Measurements from ENCODE around the gene ADD3.
"Not testable (repeated sequence)": the region's sequence is repeated elsewhere in the genome, so short reads cannot be mapped to it uniquely, and the experiment has no call there.

ADD3 gene

GRCh38 chr10:110035070-110035921 lies 27.5 kb downstream of the ADD3 start:
- no peak for DNase-seq (ENCODE audit: low read depth)

GRCh38 chr10:110036640-110037039 lies 28.9 kb downstream of the ADD3 start:
- DNase-seq (ENCODE audit: low read depth) = no peak

- no peak for DNase-seq (ENCODE audit: low read depth)
These were observed 31.5 kb downstream of the ADD3 start for GRCh38 chr10:110039254-110039653.

- DNase-seq (ENCODE audit: low read depth) = no peak
These were observed 32.3 kb downstream of the ADD3 start for GRCh38 chr10:110040108-110040507.

- no peak for DNase-seq (ENCODE audit: low read depth)
These were observed 33.1 kb downstream of the ADD3 start for GRCh38 chr10:110040767-110041478.

- DNase-seq (ENCODE audit: low read depth) = no peak
These were observed 33.7 kb downstream of the ADD3 start for GRCh38 chr10:110041479-110041829.

- DNase-seq (ENCODE audit: low read depth) = no peak
These were observed 34.4 kb downstream of the ADD3 start for GRCh38 chr10:110042181-110042580.

- no peak for DNase-seq (ENCODE audit: low read depth)
These were observed 35.1 kb downstream of the ADD3 start for GRCh38 chr10:110042891-110043290.

GRCh38 chr10:110044681-110045080 lies 36.9 kb downstream of the ADD3 start:
- DNase-seq (ENCODE audit: low read depth) = no peak

- DNase-seq (ENCODE audit: low read depth) = no peak
These were observed 38.0 kb downstream of the ADD3 start for GRCh38 chr10:110045772-110046171.

GRCh38 chr10:110048145-110048544 lies 40.4 kb downstream of the ADD3 start:
- not testable (repeated sequence) for DNase-seq (ENCODE audit: low read depth)

- no peak for DNase-seq (ENCODE audit: low read depth)
These were observed 41.0 kb downstream of the ADD3 start for GRCh38 chr10:110048781-110049180.

GRCh38 chr10:110049889-110050591 lies 42.3 kb downstream of the ADD3 start:
- DNase-seq (ENCODE audit: low read depth) = not testable (repeated sequence)

GRCh38 chr10:110051487-110051886 lies 43.7 kb downstream of the ADD3 start:
- no peak for DNase-seq (ENCODE audit: low read depth)

- DNase-seq (ENCODE audit: low read depth) = no peak
These were observed 45.1 kb downstream of the ADD3 start for GRCh38 chr10:110052916-110053315.

GRCh38 chr10:110056822-110057221 lies 49.0 kb downstream of the ADD3 start:
- DNase-seq (ENCODE audit: low read depth) = peak; percentile 37

- no peak for DNase-seq (ENCODE audit: low read depth)
These were observed 49.7 kb downstream of the ADD3 start for GRCh38 chr10:110057456-110057855.

GRCh38 chr10:110058212-110058611 lies 50.4 kb downstream of the ADD3 start:
- DNase-seq (ENCODE audit: low read depth) = no peak

GRCh38 chr10:110059925-110060324 lies 52.1 kb downstream of the ADD3 start:
- no peak for DNase-seq (ENCODE audit: low read depth)

GRCh38 chr10:110061687-110062086 lies 53.9 kb downstream of the ADD3 start:
- DNase-seq (ENCODE audit: low read depth) = no peak

- no peak for DNase-seq (ENCODE audit: low read depth)
These were observed 57.5 kb downstream of the ADD3 start for GRCh38 chr10:110065269-110065668.

GRCh38 chr10:110067960-110068770 lies 60.4 kb downstream of the ADD3 start:
- peak; percentile 10 for DNase-seq (ENCODE audit: low read depth)

Measured in fibroblast of gingiva (primary cell).